Thyroid gland (tissue), 4 donors: ENCODE measurements around the gene FAM171A2.

Source experiments
- POLR2A ChIP-seq, 2 donors: fragments of 450-650 bp; IDR thresholded peaks; one replicate each; pipeline ENCODE4 v1.6.1; 2017; ENCODE audit warnings: antibody characterized with exemption in 2 of 2, mild to moderate bottlenecking in 2 of 2, moderate library complexity in 1 of 2
- TF ChIP-seq, protein P1 (sequence below), 6 experiments: fragments of 200-600 bp in 3 of 6; fragments of 450-650 bp in 3 of 6; sonication (generic) in 3 of 6; IDR thresholded peaks; one replicate each; pipeline ENCODE4 v1.5.1; 2016 to 2019; ENCODE audit warnings: antibody characterized with exemption in 6 of 6, mild to moderate bottlenecking in 2 of 6, inconsistent platforms in 1 of 6, moderate library complexity in 1 of 6

- TF ChIP-seq, protein P1, sequence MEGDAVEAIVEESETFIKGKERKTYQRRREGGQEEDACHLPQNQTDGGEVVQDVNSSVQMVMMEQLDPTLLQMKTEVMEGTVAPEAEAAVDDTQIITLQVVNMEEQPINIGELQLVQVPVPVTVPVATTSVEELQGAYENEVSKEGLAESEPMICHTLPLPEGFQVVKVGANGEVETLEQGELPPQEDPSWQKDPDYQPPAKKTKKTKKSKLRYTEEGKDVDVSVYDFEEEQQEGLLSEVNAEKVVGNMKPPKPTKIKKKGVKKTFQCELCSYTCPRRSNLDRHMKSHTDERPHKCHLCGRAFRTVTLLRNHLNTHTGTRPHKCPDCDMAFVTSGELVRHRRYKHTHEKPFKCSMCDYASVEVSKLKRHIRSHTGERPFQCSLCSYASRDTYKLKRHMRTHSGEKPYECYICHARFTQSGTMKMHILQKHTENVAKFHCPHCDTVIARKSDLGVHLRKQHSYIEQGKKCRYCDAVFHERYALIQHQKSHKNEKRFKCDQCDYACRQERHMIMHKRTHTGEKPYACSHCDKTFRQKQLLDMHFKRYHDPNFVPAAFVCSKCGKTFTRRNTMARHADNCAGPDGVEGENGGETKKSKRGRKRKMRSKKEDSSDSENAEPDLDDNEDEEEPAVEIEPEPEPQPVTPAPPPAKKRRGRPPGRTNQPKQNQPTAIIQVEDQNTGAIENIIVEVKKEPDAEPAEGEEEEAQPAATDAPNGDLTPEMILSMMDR (IDR thresholded peaks at IDR 0.05), result no peak
- no peak for TF ChIP-seq POLR2A (IDR thresholded peaks at IDR 0.05)
Observed at GRCh38 chr17:44323359-44324091, 40.1 kb downstream of the FAM171A2 start.
